T-helper 2 cell treated with Interferon-gamma antibody and Interleukin-4, amounts not matched to agents 5 μg/mL and 100 μg/mL, for 36 hours (primary cell): Measurements from ENCODE around the gene TLCD1.

Experiments
- DNase-seq: peaks from one replicate; pipeline ENCODE4 v3.0.0; 2021; ENCODE audit warnings: low spot score
- H3K27ac Mint-ChIP-seq: one replicate; pipeline ENCODE4 v1.8.0; 2021; ENCODE audit warnings: mild to moderate bottlenecking, mixed read lengths
- H3K27me3 Mint-ChIP-seq: one replicate; pipeline ENCODE4 v1.8.0; 2021; ENCODE audit warnings: low read depth, mixed read lengths
- H3K36me3 Mint-ChIP-seq: one replicate; pipeline ENCODE4 v1.8.0; 2021; ENCODE audit warnings: low read depth, mixed read lengths
- H3K4me1 Mint-ChIP-seq: one replicate; pipeline ENCODE4 v1.8.0; 2021; ENCODE audit warnings: low read depth, mixed read lengths
- H3K4me3 Mint-ChIP-seq: one replicate; pipeline ENCODE4 v1.8.0; 2022; ENCODE audit warnings: mild to moderate bottlenecking, moderate library complexity, mixed read lengths
- H3K9me3 Mint-ChIP-seq: one replicate; pipeline ENCODE4 v1.8.0; 2021; ENCODE audit warnings: mixed read lengths

Gene TLCD1

GRCh38 chr17:28726226-28726626 lies at the start of gene TLCD1:
Gene TLCD1, minus strand, starts transcription at chr17:28726233. Its CDS starts 136 bp downstream, at chr17:28726097.
- Mint-ChIP-seq H3K9me3 (no peaks in the 10 kb centered on the region), H3K27ac (peak within 1 kb of the TSS; percentile 98), H3K27me3 (no peaks in the 10 kb centered on the region), H3K4me3 (peak within 1 kb of the TSS; percentile 98), H3K4me1 (peaks cover 45% of the 10 kb centered on the region), H3K36me3 (peaks cover 34% of the 10 kb centered on the region)
- DNase-seq: peak; percentile 82

- Mint-ChIP-seq H3K4me3 (no peak overlapping the region), H3K4me1 (peaks cover 18% of the 10 kb centered on the region), H3K36me3 (peaks cover 12% of the 10 kb centered on the region), H3K27me3 (no peaks in the 10 kb centered on the region), H3K9me3 (no peaks in the 10 kb centered on the region), H3K27ac (no peak overlapping the region)
- DNase-seq: no peak
Observed at GRCh38 chr17:28774206-28774605, 48.2 kb upstream of the TLCD1 start.

- Mint-ChIP-seq H3K4me3 (no peak overlapping the region), H3K27me3 (no peaks in the 10 kb centered on the region), H3K36me3 (peaks cover 7% of the 10 kb centered on the region), H3K9me3 (no peaks in the 10 kb centered on the region), H3K27ac (no peak overlapping the region), H3K4me1 (peaks cover 14% of the 10 kb centered on the region)
- no peak for DNase-seq
Observed at GRCh38 chr17:28773736-28774135, 47.7 kb upstream of the TLCD1 start.

GRCh38 chr17:28765038-28765437 lies 39.0 kb upstream of the TLCD1 start:
- peaks cover 6% of the 10 kb centered on the region for H3K4me1 Mint-ChIP-seq
- no peaks in the 10 kb centered on the region for H3K9me3 Mint-ChIP-seq
- no peaks in the 10 kb centered on the region for H3K27me3 Mint-ChIP-seq
- peaks cover 9% of the 10 kb centered on the region for H3K36me3 Mint-ChIP-seq
- no peak overlapping the region for H3K4me3 Mint-ChIP-seq
- DNase-seq: no peak
- no peak overlapping the region for H3K27ac Mint-ChIP-seq

GRCh38 chr17:28763804-28764266 lies 37.8 kb upstream of the TLCD1 start:
- Mint-ChIP-seq H3K36me3 (peaks cover 12% of the 10 kb centered on the region), H3K27me3 (no peaks in the 10 kb centered on the region), H3K27ac (no peak overlapping the region), H3K9me3 (no peaks in the 10 kb centered on the region), H3K4me1 (peaks cover 6% of the 10 kb centered on the region), H3K4me3 (no peak overlapping the region)
- peak; percentile 57 for DNase-seq

GRCh38 chr17:28763137-28763799 lies 37.2 kb upstream of the TLCD1 start:
- H3K36me3 Mint-ChIP-seq: peaks cover 12% of the 10 kb centered on the region
- no peaks in the 10 kb centered on the region for H3K9me3 Mint-ChIP-seq
- no peak overlapping the region for H3K4me3 Mint-ChIP-seq
- DNase-seq: no peak
- H3K4me1 Mint-ChIP-seq: peaks cover 6% of the 10 kb centered on the region
- H3K27ac Mint-ChIP-seq: no peak overlapping the region
- no peaks in the 10 kb centered on the region for H3K27me3 Mint-ChIP-seq

GRCh38 chr17:28760601-28761562 lies 34.8 kb upstream of the TLCD1 start:
- peaks cover 21% of the 10 kb centered on the region for H3K36me3 Mint-ChIP-seq
- no peak for DNase-seq
- no peaks in the 10 kb centered on the region for H3K27me3 Mint-ChIP-seq
- H3K4me1 Mint-ChIP-seq: peaks cover 6% of the 10 kb centered on the region
- H3K4me3 Mint-ChIP-seq: no peak overlapping the region
- H3K9me3 Mint-ChIP-seq: no peaks in the 10 kb centered on the region
- no peak overlapping the region for H3K27ac Mint-ChIP-seq

GRCh38 chr17:28759256-28759865 lies 33.3 kb upstream of the TLCD1 start:
- no peaks in the 10 kb centered on the region for H3K9me3 Mint-ChIP-seq
- peaks cover 21% of the 10 kb centered on the region for H3K36me3 Mint-ChIP-seq
- H3K27me3 Mint-ChIP-seq: no peaks in the 10 kb centered on the region
- peaks cover 6% of the 10 kb centered on the region for H3K4me1 Mint-ChIP-seq
- H3K4me3 Mint-ChIP-seq: no peak overlapping the region
- DNase-seq: no peak
- H3K27ac Mint-ChIP-seq: no peak overlapping the region

GRCh38 chr17:28758411-28759121 lies 32.5 kb upstream of the TLCD1 start:
- Mint-ChIP-seq H3K36me3 (peaks cover 18% of the 10 kb centered on the region), H3K27ac (no peak overlapping the region), H3K4me3 (no peak overlapping the region), H3K9me3 (no peaks in the 10 kb centered on the region), H3K27me3 (no peaks in the 10 kb centered on the region), H3K4me1 (peaks cover 4% of the 10 kb centered on the region)
- no peak for DNase-seq

GRCh38 chr17:28756049-28756804 lies 30.2 kb upstream of the TLCD1 start:
- Mint-ChIP-seq H3K36me3 (peaks cover 14% of the 10 kb centered on the region), H3K27ac (no peak overlapping the region), H3K27me3 (no peaks in the 10 kb centered on the region), H3K4me3 (no peak overlapping the region), H3K9me3 (no peaks in the 10 kb centered on the region), H3K4me1 (no peaks in the 10 kb centered on the region)
- no peak for DNase-seq

GRCh38 chr17:28755486-28755885 lies 29.5 kb upstream of the TLCD1 start:
- Mint-ChIP-seq H3K27ac (no peak overlapping the region), H3K9me3 (no peaks in the 10 kb centered on the region), H3K27me3 (no peaks in the 10 kb centered on the region), H3K4me3 (no peak overlapping the region), H3K4me1 (no peaks in the 10 kb centered on the region), H3K36me3 (peaks cover 14% of the 10 kb centered on the region)
- no peak for DNase-seq

- H3K4me1 Mint-ChIP-seq: peaks cover 2% of the 10 kb centered on the region
- H3K36me3 Mint-ChIP-seq: peaks cover 13% of the 10 kb centered on the region
Observed at GRCh38 chr17:28751600-28752366, 25.8 kb upstream of the TLCD1 start.

More at GRCh38 chr17:28751600-28752366, 25.8 kb upstream of the TLCD1 start:
- H3K27me3 Mint-ChIP-seq: no peaks in the 10 kb centered on the region
- no peak for DNase-seq
- H3K4me3 Mint-ChIP-seq: no peak overlapping the region
- H3K27ac Mint-ChIP-seq: no peak overlapping the region
- H3K9me3 Mint-ChIP-seq: no peaks in the 10 kb centered on the region
